ENCODE results near the gene ADRA1B.

Gene ADRA1B

DNA sequence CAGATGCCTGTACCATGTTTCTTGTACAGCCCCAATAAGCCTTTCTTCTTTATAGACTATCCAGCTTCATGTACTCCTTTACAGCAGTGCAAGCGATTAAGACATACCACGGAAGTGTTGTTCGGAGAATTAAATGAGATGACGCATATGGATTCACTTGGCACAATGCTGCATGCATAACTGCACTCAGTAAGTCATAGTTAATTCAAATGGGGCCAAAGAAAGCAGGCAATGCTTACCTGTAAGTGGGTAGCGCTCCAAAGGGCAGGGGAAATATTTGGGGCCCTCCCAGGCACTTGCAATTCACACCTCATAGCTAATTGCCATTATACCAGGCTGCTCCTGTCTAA, 7.7 kb upstream of the ADRA1B start:
- no peak overlapping the region for H3K27ac ChIP-seq
- H3K4me3 ChIP-seq (IDR thresholded peaks at IDR 0.05; ENCODE audit: insufficient read depth, low read depth, low read length), result no peak overlapping the region
- H2AFZ ChIP-seq (ENCODE audit: low read depth), result no peak overlapping the region
- H3K4me1 ChIP-seq (ENCODE audit: low read depth, poor library complexity, severe bottlenecking), result peaks cover 4% of the 10 kb centered on the region
- H3K79me2 ChIP-seq (ENCODE audit: insufficient read depth, low read depth), result no peaks in the 10 kb centered on the region
- no peak overlapping the region for H3K4me2 ChIP-seq
- TF ChIP-seq, protein P1, sequence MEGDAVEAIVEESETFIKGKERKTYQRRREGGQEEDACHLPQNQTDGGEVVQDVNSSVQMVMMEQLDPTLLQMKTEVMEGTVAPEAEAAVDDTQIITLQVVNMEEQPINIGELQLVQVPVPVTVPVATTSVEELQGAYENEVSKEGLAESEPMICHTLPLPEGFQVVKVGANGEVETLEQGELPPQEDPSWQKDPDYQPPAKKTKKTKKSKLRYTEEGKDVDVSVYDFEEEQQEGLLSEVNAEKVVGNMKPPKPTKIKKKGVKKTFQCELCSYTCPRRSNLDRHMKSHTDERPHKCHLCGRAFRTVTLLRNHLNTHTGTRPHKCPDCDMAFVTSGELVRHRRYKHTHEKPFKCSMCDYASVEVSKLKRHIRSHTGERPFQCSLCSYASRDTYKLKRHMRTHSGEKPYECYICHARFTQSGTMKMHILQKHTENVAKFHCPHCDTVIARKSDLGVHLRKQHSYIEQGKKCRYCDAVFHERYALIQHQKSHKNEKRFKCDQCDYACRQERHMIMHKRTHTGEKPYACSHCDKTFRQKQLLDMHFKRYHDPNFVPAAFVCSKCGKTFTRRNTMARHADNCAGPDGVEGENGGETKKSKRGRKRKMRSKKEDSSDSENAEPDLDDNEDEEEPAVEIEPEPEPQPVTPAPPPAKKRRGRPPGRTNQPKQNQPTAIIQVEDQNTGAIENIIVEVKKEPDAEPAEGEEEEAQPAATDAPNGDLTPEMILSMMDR (conservative IDR thresholded peaks at IDR 0.05; ENCODE audit: low read depth, low read length), result no peak
- no peak overlapping the region for H3K9ac ChIP-seq
- no peaks in the 10 kb centered on the region for H4K20me1 ChIP-seq (ENCODE audit: insufficient read depth)
- H3K36me3 ChIP-seq (ENCODE audit: insufficient read depth), result no peaks in the 10 kb centered on the region
- no peaks in the 10 kb centered on the region for H3K27me3 ChIP-seq (ENCODE audit: insufficient read depth, low read depth)

DNA sequence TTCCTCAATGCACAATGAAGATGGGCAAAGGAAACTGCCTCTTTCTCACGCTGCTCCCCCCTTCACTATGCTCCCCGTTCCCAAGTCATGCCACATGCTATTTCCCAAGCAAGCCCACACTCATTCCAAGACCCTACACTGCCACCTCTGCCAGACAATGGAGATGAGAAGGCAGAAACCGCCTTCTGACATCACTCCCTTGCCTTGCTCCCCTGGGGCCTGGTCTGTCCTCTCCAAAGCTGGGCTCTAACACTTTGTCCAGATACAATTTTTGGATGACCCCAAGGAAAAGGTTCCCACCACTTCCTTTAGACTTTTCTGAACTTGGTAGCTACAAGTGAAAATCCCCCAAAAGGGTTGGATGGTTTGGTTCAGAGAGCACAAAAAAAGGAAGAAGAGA, 7.2 kb upstream of the ADRA1B start:
- no peak overlapping the region for H3K4me2 ChIP-seq
- H3K4me3 ChIP-seq (IDR thresholded peaks at IDR 0.05; ENCODE audit: insufficient read depth, low read depth, low read length), result no peak overlapping the region
- no peak overlapping the region for H2AFZ ChIP-seq (ENCODE audit: low read depth)
- H3K27ac ChIP-seq, result no peak overlapping the region
- H3K27me3 ChIP-seq (ENCODE audit: insufficient read depth, low read depth), result no peaks in the 10 kb centered on the region
- H3K9ac ChIP-seq, result no peak overlapping the region
- H3K36me3 ChIP-seq (ENCODE audit: insufficient read depth), result no peaks in the 10 kb centered on the region
- H3K79me2 ChIP-seq (ENCODE audit: insufficient read depth, low read depth), result no peaks in the 10 kb centered on the region
- TF ChIP-seq, protein P1 (conservative IDR thresholded peaks at IDR 0.05; ENCODE audit: low read depth, low read length), result no peak
- H4K20me1 ChIP-seq (ENCODE audit: insufficient read depth), result no peaks in the 10 kb centered on the region
- peaks cover 4% of the 10 kb centered on the region for H3K4me1 ChIP-seq (ENCODE audit: low read depth, poor library complexity, severe bottlenecking)

DNA sequence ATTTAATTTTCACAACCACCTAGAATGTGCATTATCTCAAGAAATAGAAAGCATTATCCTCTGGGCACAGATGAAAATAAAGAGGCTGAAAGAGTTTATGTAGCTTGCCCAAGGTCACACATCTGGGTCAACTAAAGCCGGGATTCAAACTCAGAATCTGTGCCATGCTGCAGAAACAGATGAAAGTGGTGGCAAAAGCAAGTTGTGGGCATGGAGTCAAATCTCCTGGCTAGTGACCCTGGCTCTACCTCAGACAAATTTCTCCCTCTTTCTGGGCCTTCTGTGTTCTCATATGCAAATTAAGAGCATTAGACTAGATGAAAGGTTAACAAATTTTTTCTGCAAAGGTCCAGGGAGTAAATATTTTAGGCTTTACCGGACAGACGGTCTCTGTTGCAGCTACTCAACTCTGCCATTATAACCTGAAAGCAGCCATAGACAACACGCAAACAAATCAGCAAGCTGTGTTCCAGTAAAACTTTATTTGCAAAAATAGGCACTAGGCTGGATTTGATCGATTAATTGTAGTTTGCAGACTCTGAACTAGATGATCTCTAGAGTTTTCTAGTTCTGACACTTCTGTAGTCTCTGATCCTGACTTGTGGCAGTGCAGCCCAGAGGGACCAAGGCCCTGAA, 6.0 kb upstream of the ADRA1B start:
- Histone ChIP-seq H3K27me3 (ENCODE audit: insufficient read depth, low read depth) (no peaks in the 10 kb centered on the region), H3K27ac (no peak overlapping the region), H3K4me2 (no peak overlapping the region), H3K9ac (no peak overlapping the region), H3K4me1 (ENCODE audit: low read depth, poor library complexity, severe bottlenecking) (peaks cover 3% of the 10 kb centered on the region), H2AFZ (ENCODE audit: low read depth) (no peak overlapping the region), H3K36me3 (ENCODE audit: insufficient read depth) (no peaks in the 10 kb centered on the region), H4K20me1 (ENCODE audit: insufficient read depth) (no peaks in the 10 kb centered on the region), H3K79me2 (ENCODE audit: insufficient read depth, low read depth) (no peaks in the 10 kb centered on the region), H3K4me3 (IDR thresholded peaks at IDR 0.05; ENCODE audit: insufficient read depth, low read depth, low read length) (no peak overlapping the region)
- TF ChIP-seq, protein P1 (conservative IDR thresholded peaks at IDR 0.05; ENCODE audit: low read depth, low read length), result no peak

DNA sequence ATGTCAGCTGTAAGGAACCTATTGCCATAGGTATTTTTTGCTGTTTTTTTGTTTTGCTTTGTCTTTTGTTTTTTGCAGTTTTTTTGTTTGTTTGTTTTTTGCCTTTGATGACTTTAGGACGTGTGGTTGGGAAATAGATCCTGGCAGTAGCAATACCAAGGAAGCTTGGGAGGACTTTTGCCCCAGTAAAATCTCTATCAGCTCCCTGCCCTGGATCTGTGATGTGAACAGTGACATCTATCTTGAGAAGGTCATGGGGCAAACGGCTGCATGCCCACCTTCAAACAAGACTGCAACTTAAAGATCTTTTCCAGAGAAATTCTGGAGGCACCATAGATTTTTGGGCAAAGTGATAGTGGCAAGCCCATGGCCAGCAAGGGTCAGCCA, 5.4 kb upstream of the ADRA1B start:
- Histone ChIP-seq H3K27me3 (ENCODE audit: insufficient read depth, low read depth) (no peaks in the 10 kb centered on the region), H2AFZ (ENCODE audit: low read depth) (no peak overlapping the region), H4K20me1 (ENCODE audit: insufficient read depth) (no peaks in the 10 kb centered on the region), H3K9ac (no peak overlapping the region), H3K4me3 (IDR thresholded peaks at IDR 0.05; ENCODE audit: insufficient read depth, low read depth, low read length) (no peak overlapping the region), H3K4me1 (ENCODE audit: low read depth, poor library complexity, severe bottlenecking) (no peaks in the 10 kb centered on the region), H3K27ac (no peak overlapping the region), H3K36me3 (ENCODE audit: insufficient read depth) (no peaks in the 10 kb centered on the region), H3K4me2 (no peak overlapping the region), H3K79me2 (ENCODE audit: insufficient read depth, low read depth) (no peaks in the 10 kb centered on the region)
- TF ChIP-seq, protein P1 (conservative IDR thresholded peaks at IDR 0.05; ENCODE audit: low read depth, low read length), result no peak

Measured in KMS-11 (cell line).